SH-SY5Y (cell line): Measurements from ENCODE around the gene CDH22.

Experiments
- GATA2 ChIP-seq: IDR thresholded peaks from 2 replicates; pipeline ENCODE4 v1.6.1; 2011; ENCODE audit warnings: mild to moderate bottlenecking, low read depth, low read length
- GATA3 ChIP-seq: IDR thresholded peaks from 2 replicates; pipeline ENCODE4 v1.6.1; 2011; ENCODE audit warnings: low read depth, mild to moderate bottlenecking, low read length, moderate library complexity

- TF ChIP-seq GATA2 (no peak), GATA3 (no peak)
Observed at GRCh38 chr20:46298374-46298773, 9.9 kb downstream of the CDH22 start.
